Stimulated activated naive CD4-positive, alpha-beta T cell treated with Interleukin-2 at 50 U/mL for 16 hours (primary cell): ENCODE data around the gene LRRC8A.
"Not testable (repeated sequence)": the region's sequence is repeated elsewhere in the genome, so short reads cannot be mapped to it uniquely, and the experiment has no call there.

Experiments
- DNase-seq: peaks from one replicate; lab custom pipeline; 2025; lab: John Stamatoyannopoulos, UW

The LRRC8A gene

DNA sequence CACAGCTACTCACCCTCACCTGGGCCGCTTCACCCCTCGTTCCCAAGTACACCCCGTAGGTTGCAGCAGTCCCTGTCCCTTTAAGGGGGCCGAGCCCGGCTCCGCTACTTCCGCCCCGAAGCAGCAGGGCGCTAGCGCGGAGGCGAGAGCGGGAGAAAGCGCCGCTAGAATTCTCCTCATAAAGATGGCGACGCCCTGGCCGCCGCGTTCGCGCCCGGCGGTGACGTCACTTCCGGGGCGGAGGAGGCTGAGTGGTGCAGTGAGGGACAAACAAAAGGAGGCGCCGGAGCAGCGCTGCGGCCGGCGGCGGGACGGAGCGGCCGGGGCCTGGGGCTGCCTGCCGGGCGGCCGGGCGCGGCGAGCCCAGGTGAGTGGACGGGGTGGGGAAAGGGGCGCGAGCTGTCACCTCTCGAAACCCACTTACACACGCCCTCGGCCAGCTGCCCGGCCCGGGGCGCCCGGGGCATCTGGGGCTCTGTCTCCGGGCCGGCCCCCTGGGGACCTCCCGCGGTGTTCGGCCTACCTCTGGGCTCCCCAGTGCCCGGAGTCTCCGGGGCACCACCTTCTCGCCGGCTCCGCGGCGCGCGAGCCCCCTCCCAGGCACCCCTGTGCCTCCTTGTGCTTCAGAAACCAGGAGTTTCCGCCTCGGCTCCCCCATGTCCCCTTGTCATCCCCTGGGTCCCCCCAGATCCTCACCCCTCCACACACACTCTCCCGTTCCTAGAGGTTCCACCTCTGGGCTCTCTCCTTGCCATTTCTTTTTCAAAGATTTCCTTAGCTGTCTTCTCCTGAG lies at the start of gene LRRC8A, which contains the start of gene KYAT1:
LRRC8A (plus strand) TSS at position 250 of the 793 bp plus-strand sequence. CDS start 25,032 bp downstream, outside the sequence.
KYAT1 (minus strand) TSS at position 67 of the 793 bp plus-strand sequence. CDS start 36,545 bp downstream, outside the sequence.
- peak; percentile 98 for DNase-seq

DNA sequence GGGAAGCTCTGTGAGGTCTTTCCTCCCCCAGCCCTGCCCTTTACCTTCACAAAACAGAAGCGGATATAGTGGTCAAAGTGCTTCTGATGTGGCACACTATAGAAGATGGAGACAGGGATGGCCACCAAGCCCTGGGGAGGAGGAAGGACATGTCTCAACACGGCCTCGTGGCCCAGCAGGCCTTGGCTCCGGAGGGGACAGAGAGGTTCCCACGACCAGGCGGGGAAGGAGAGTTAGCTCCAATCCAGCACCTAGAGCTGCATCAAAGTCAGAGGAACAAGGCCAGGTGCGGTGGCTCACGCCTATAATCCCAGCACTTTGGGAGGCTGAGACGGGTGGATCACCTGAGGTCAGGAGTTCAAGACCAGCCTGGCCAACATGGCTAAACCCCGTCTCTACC lies 48.2 kb upstream of the LRRC8A start:
- no peak for DNase-seq

- no peak for DNase-seq
Measured at GRCh38 chr9:128835246-128836210, 46.4 kb upstream of the LRRC8A start.

- no peak for DNase-seq
Measured at GRCh38 chr9:128836509-128837145, 45.3 kb upstream of the LRRC8A start.

DNA sequence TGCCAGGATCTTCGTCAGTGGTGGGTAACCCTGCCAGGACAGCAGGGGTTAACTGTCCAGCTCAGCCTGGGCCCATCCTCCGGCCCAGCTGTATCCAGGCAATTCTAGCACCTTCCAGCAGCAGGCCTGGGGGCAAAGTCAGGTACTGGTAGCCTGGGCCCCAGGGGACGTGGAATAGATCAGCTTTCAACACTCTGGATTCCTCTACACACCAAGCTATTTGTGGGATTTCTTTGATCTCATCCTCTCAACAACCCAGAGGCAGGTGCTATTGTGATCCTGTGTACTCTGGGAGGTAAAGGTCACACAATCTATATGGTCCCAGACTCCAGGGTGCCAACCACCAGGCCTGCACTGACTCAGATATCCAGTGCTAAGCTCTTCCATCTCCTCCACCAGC lies 43.6 kb upstream of the LRRC8A start:
- DNase-seq: no peak

GRCh38 chr9:128840524-128840923 lies 41.4 kb upstream of the LRRC8A start:
- DNase-seq: no peak

DNA sequence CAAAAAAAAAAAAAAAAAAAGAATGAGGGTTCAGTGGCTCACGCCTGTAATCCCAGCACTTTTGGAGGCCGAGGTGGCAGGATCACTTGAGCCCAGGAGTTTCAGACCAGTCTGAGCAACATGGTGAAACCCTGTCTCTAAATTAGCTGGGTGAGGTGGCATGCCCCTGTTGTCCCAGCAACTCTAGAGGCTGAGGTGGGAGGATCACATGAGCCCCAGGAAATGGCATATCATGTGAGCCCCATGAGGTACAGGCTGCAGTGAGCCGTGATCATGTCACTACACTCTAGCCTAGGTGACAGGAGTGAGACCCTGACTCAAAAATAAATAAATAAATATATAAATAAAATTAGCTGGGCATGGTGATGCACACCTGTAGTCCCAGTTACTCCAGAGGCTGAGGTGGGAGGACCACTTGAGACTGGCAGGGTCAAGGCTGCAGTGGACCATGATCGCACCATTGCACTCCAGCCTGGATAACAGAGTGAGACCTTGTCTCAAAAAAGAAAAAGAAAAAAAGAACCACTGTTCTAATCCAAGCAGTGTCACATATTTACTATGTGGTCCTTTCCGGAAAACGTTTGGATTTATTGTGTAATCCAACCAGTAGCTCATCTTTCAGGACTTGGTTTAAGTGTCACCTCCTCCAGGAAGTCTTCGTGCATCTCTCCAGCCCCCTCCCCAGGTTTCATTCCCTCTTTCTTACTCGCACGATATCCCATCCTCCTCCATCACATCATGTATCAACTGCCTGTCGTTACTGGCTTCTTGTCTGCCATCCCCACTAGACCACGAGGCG lies 40.0 kb upstream of the LRRC8A start:
- no peak for DNase-seq

DNA sequence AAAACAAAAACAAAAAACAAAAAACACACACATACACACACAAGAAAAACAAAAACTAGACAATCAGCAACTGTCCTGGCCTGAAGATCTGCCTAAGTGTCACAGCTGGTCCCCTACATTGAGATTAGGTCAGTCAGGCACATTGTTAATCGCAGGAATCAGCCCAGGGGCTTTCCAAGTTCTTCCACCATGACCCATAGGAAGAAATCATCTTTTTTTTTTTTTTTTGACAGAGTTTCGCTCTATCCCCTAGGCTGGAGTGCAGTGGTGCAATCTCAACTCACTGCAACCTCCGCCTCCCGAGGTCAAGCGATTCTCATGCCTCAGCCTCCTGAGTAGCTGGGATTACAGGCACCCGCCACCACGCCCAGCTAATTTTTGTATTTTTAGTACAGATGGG lies 38.8 kb upstream of the LRRC8A start:
- not testable (repeated sequence) for DNase-seq

- DNase-seq: no peak
Measured at GRCh38 chr9:128845186-128845931, 36.6 kb upstream of the LRRC8A start.

GRCh38 chr9:128846680-128847030 lies 35.3 kb upstream of the LRRC8A start:
- DNase-seq: no peak

- DNase-seq: no peak
Measured at GRCh38 chr9:128847803-128848202, 34.1 kb upstream of the LRRC8A start.

DNA sequence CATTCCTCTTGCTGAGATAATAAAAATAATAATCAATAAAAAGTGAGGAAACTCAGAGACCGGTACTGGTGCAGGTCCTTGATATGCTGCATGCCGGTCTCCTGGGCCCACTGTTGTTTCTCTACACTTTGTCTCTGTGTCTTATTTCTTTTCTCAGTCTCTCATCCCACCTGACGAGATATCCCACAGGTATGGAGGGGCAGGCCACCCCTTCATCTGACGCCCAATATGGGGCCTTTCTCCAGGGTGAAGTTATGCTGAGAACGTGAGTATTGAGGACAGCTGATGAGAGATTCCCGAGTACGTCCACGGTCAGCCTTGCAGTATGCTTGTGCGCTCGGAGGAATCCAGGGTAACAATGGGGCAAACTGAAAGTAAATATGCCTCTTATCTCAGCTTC lies 30.9 kb upstream of the LRRC8A start:
- not testable (repeated sequence) for DNase-seq

DNA sequence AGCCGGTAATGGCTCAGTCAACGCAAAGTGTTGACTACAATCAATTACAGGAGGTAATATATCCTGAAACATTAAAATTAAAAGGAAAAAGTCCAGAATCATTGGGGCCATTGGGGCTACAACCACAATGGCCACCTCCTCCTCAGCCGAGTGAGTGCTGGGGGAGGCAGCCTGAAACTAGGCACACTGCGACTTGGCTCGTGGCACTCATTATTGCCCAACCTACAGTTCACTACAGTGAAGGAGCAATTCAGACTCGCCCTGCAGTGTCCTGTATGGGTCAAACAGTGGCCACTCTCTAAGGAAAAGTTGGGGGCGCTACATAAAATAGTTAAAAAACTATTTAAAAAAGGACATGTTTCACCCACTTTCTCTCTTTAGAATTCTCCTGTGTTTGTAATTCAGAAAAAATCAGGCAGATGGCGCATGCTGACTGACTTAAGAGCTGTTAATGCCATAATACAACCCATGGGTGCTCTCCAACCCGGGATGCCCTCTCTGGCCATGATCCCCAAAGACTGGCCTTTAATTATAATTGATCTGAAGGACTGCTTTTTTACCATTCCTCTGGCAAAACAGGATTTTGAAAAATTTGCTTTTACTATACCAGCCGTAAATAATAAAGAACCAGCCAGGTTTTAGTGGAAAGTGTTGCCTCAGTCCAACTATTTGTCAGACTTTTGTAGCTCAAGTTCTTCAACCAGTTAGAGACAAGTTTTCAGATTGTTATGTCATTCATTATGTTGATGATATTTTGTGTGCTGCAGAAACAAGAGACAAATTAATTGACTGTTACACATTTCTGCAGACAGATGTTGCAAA lies 29.9 kb upstream of the LRRC8A start:
- DNase-seq: not testable (repeated sequence)

DNA sequence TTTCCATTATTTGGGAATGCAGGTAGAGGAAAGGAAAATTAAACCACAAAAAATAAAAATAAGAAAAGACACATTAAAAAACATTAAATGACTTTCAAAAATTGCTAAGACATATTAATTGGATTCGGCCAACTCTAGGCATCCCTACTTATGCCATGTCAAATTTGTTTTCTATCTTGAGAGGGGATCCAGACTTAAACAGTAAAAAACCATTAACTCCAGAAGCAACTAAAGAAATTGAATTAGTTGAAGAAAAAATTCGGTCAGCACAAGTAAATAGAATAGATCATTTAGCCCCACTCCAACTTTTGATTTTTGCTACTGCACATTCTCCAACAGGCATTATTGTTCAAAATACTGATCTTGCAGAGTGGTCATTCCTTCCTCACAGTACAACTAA lies 29.3 kb upstream of the LRRC8A start:
- not testable (repeated sequence) for DNase-seq

DNA sequence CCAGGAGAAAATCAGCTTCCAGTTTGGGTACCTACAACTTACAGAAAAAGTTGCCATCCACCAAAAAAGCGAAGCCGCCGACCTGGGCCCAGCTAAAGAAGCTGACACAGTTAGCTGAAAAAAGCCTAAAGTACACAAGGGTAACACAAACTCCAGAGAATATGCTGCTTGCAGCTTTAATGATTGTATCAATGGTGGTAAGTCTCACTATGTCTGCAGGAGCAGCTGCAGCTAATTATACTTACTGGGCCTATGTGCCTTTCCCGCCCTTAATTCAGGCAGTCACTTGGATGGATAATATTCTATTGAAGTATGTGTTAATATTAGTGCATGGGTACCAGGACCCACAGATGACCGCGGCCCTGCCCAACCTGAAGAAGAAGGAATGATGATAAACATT lies 27.5 kb upstream of the LRRC8A start:
- not testable (repeated sequence) for DNase-seq

GRCh38 chr9:128858476-128858875 lies 23.5 kb upstream of the LRRC8A start:
- not testable (repeated sequence) for DNase-seq

DNA sequence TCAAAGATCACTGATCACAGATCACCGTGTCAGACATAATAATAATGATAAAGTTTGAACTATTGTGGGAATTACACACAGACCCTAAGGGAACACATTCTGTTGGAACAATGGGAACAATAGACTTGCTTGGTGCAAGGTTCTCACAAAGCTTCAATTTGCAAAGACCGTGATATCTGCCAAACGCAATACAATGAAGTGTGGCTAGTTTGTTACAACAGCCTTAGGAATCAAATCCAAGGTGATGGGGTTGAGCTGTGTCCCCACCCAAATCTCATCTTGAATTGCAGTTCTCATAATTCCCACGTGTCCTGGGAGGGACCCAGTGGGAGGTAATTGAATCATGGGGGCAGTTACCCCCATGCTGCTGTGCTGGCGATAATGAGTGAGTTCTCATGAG lies 21.0 kb upstream of the LRRC8A start:
- DNase-seq: no peak

- no peak for DNase-seq
Measured at GRCh38 chr9:128861501-128861900, 20.4 kb upstream of the LRRC8A start.

- DNase-seq: no peak
Measured at GRCh38 chr9:128862401-128862851, 19.5 kb upstream of the LRRC8A start.

DNA sequence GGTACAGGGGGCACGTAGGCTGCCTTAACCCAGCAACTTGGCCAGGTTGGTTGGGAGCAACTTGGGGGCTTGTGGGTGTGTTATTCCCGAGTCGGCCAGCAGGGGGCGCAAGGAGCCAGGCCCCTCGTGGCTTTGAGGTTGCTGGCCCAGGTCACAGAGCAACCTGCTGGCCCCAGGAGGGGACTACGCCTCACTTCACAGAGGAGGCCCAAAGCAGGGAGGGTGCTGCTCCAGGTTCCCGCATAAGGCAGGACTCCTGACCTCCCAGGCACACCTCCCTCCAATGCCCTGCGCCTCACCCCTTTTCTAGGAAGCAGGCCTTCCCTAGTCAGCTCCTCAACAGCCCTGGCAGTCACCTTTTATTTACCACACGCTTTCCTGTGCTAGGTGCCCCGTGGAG lies 18.3 kb upstream of the LRRC8A start:
- DNase-seq: peak; percentile 77
